Mesenchymal stem cell (in vitro differentiated cells and primary cell): ENCODE data around the gene NEURL3.
A peak's percentile ranks its signal among the peaks of the same experiment; 100 is the strongest.

Experiments used
- DNase-seq: peaks from one replicate; pipeline ENCODE4 v3.0.0-alpha.2; 2013
- H2AFZ ChIP-seq: one replicate; pipeline ENCODE4 v1.6.1; 2013; ENCODE audit warnings: low read depth, mild to moderate bottlenecking, control low read depth, inconsistent platforms, low read length, moderate library complexity
- H2AK5ac ChIP-seq: 2 replicates; pipeline ENCODE4 v1.6.1; 2013; ENCODE audit warnings: low read length, moderate library complexity, mild to moderate bottlenecking, inconsistent platforms; ENCODE audit not compliant: severe bottlenecking
- H2BK120ac ChIP-seq: one replicate; pipeline ENCODE4 v1.6.1; 2013; ENCODE audit warnings: low read depth, mild to moderate bottlenecking, inconsistent platforms, low read length, moderate library complexity
- H2BK12ac ChIP-seq, 2 experiments: one replicate each; pipeline ENCODE4 v1.6.1; 2013; ENCODE audit warnings: inconsistent platforms in 2 of 2, low read length in 2 of 2, mild to moderate bottlenecking in 2 of 2, moderate library complexity in 2 of 2, control low read depth in 1 of 2
- H2BK15ac ChIP-seq: one replicate; pipeline ENCODE4 v1.6.1; 2013; ENCODE audit warnings: mild to moderate bottlenecking, low read depth, inconsistent platforms; ENCODE audit not compliant: poor library complexity, severe bottlenecking
- H2BK5ac ChIP-seq: 2 replicates; pipeline ENCODE4 v1.6.1; 2013; ENCODE audit warnings: low read depth, mild to moderate bottlenecking, low read length, control low read depth, inconsistent platforms; ENCODE audit not compliant: poor library complexity, severe bottlenecking
- H3K14ac ChIP-seq, 2 experiments: one replicate each; pipeline ENCODE4 v1.6.1; 2013; ENCODE audit warnings: inconsistent platforms in 2 of 2, low read length in 2 of 2, control low read depth in 1 of 2, mild to moderate bottlenecking in 1 of 2, moderate library complexity in 1 of 2
- H3K18ac ChIP-seq, 2 experiments: one replicate each; pipeline ENCODE4 v1.6.1; 2013; ENCODE audit warnings: inconsistent platforms in 2 of 2, low read length in 2 of 2, control low read depth in 1 of 2, low read depth in 1 of 2, mild to moderate bottlenecking in 1 of 2
- H3K23ac ChIP-seq, 2 experiments: one replicate each; pipeline ENCODE4 v1.6.1; 2013; ENCODE audit warnings: inconsistent platforms in 2 of 2, low read length in 2 of 2, mild to moderate bottlenecking in 2 of 2, moderate library complexity in 2 of 2, control low read depth in 1 of 2
- H3K27ac ChIP-seq: 2 replicates; pipeline ENCODE4 v1.5.1; 2013; ENCODE audit warnings: mild to moderate bottlenecking, moderate library complexity, low read length, control low read depth, inconsistent platforms; ENCODE audit not compliant: poor library complexity, severe bottlenecking
- H3K27me3 ChIP-seq, 2 experiments: 2 replicates each; pipeline versions ENCODE4 v1.6.1 to v1.7.0; 2013; ENCODE audit warnings: low read length in 2 of 2, mild to moderate bottlenecking in 2 of 2, moderate library complexity in 2 of 2, control low read depth in 1 of 2, inconsistent platforms in 1 of 2; ENCODE audit not compliant: control insufficient read depth in 1 of 2, insufficient read depth in 1 of 2
- H3K36me3 ChIP-seq, 2 experiments: 2 replicates each; pipeline versions ENCODE4 v1.6.1 to v1.7.0; 2013; ENCODE audit warnings: low read length in 2 of 2, control low read depth in 1 of 2, inconsistent platforms in 1 of 2, low read depth in 1 of 2, mild to moderate bottlenecking in 1 of 2; ENCODE audit not compliant: insufficient read depth in 2 of 2, control insufficient read depth in 1 of 2
- H3K4ac ChIP-seq, 2 experiments: one replicate each; pipeline ENCODE4 v1.6.1; 2013; ENCODE audit warnings: inconsistent platforms in 2 of 2, low read length in 2 of 2, mild to moderate bottlenecking in 2 of 2, moderate library complexity in 2 of 2, control low read depth in 1 of 2, low read depth in 1 of 2
- H3K4me1 ChIP-seq: 2 replicates; pipeline ENCODE4 v1.6.1; 2013; ENCODE audit warnings: low read depth, low read length, control low read depth; ENCODE audit not compliant: control insufficient read depth, insufficient read depth
- H3K4me2 ChIP-seq: 2 replicates; pipeline ENCODE4 v1.6.1; 2013; ENCODE audit warnings: low read length, mild to moderate bottlenecking, inconsistent platforms; ENCODE audit not compliant: poor library complexity, severe bottlenecking
- H3K4me3 ChIP-seq, 2 experiments: 2 replicates each; pipeline versions ENCODE4 v1.5.1 to v1.7.0; 2013; ENCODE audit warnings: low read length in 2 of 2, mild to moderate bottlenecking in 2 of 2, control low read depth in 1 of 2, low read depth in 1 of 2; ENCODE audit not compliant: insufficient read depth in 1 of 2
- H3K79me1 ChIP-seq: replicated peaks from 2 replicates; pipeline ENCODE4 v1.6.1; 2013; ENCODE audit warnings: mild to moderate bottlenecking, control low read depth, low read length, inconsistent platforms; ENCODE audit not compliant: poor library complexity, severe bottlenecking
- H3K9ac ChIP-seq: 2 replicates; pipeline ENCODE4 v1.7.0; 2013; ENCODE audit warnings: mild to moderate bottlenecking, low read length, moderate library complexity
- H3K9me3 ChIP-seq: 2 replicates; pipeline ENCODE4 v1.7.0; 2013; ENCODE audit warnings: mild to moderate bottlenecking, low read length; ENCODE audit not compliant: control insufficient read depth
- H4K8ac ChIP-seq: one replicate; pipeline ENCODE4 v1.6.1; 2013; ENCODE audit warnings: inconsistent platforms, mild to moderate bottlenecking, low read length, moderate library complexity
- H4K91ac ChIP-seq: one replicate; pipeline ENCODE4 v1.6.1; 2013; ENCODE audit warnings: mild to moderate bottlenecking, low read length, inconsistent platforms
- WGBS: methylation state at CpG from one replicate; pipeline ENCODE4 v1.1.7; 2013; ENCODE audit warnings: mixed read lengths; 5-methylcytosine and 5-hydroxymethylcytosine counted together

Gene NEURL3

GRCh38 chr2:96526615-96527285 is 21.6 kb upstream of the NEURL3 start:
- H4K8ac ChIP-seq: peak overlapping the region; percentile 94

DNA sequence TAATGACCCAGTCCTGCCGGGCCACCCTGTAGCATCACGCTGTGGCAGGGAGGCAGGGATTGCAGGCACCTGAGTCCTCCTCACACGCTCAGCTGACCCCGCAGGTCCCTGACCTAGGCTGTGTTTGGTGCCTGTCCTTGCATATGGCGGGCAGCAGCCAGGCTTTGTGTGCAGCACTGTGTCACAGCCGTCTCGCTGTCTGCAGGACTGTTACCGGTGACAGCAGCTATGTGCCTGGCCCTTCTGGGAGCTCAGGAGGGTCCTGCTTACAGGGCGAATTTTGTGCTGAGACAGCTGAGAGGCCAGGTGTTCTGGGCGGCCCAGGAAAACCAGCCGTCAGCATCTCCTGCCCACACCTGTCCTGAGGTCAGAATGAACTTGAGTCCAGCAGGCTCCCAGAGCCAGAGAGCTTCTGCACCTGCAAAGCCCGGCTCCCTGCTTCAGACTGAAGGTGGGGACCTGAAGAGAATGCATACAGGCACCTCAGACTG is 21.0 kb upstream of the NEURL3 start:
- Histone ChIP-seq H2BK5ac (no peak overlapping the region), H3K18ac (no peak overlapping the region), H2BK15ac (no peak overlapping the region), H3K9ac (no peak overlapping the region), H2AK5ac (no peak overlapping the region), H3K4me1 (peaks cover 21% of the 10 kb centered on the region), H4K91ac (no peak overlapping the region), H4K8ac (no peak overlapping the region), H2BK120ac (no peak overlapping the region), H3K27me3 (peaks cover 0 to 33% of the 10 kb centered on the region in 2 experiments), H3K4ac (no peak overlapping the region), H2BK12ac (no peak overlapping the region), H3K9me3 (no peaks in the 10 kb centered on the region), H3K4me2 (no peak overlapping the region), H3K23ac (no peak overlapping the region), H3K4me3 (no peak overlapping the region), H3K36me3 (no peaks in the 10 kb centered on the region), H2AFZ (no peak overlapping the region), H3K14ac (no peak overlapping the region), H3K79me1 (no peaks in the 10 kb centered on the region), H3K27ac (no peak overlapping the region)
- no peak for DNase-seq
- WGBS: 94% methylated on average over 12 of the region's 12 CpGs

More at GRCh38 chr2:96526615-96527285, 21.6 kb upstream of the NEURL3 start:
- Histone ChIP-seq H4K91ac (peak overlapping the region; percentile 88), H2BK15ac (peak overlapping the region; percentile 87), H2BK5ac (no peak overlapping the region), H3K79me1 (no peaks in the 10 kb centered on the region), H3K14ac (no peak overlapping the region), H2AK5ac (no peak overlapping the region), H3K4me3 (peak overlapping the region; percentile 50 to 52), H2AFZ (peak overlapping the region; percentile 78), H3K9me3 (no peaks in the 10 kb centered on the region), H2BK12ac (peak overlapping the region in 1 of 2 experiments; percentile 38), H3K9ac (peak overlapping the region; percentile 88), H3K4me2 (peak overlapping the region; percentile 63), H2BK120ac (no peak overlapping the region), H3K4me1 (peaks cover 27% of the 10 kb centered on the region), H3K4ac (peak overlapping the region in 1 of 2 experiments; percentile 60), H3K27me3 (peaks cover 0 to 33% of the 10 kb centered on the region in 2 experiments), H3K36me3 (no peaks in the 10 kb centered on the region), H3K18ac (peak overlapping the region; percentile 54 to 85), H3K27ac (no peak overlapping the region), H3K23ac (no peak overlapping the region)
- no peak for DNase-seq
- WGBS: 84% methylated on average over 29 of the region's 29 CpGs

GRCh38 chr2:96525211-96525507 is 20.0 kb upstream of the NEURL3 start:
- H3K4me3 ChIP-seq: no peak overlapping the region
- H4K91ac ChIP-seq: no peak overlapping the region
- H3K27ac ChIP-seq: no peak overlapping the region
- no peak overlapping the region for H2BK120ac ChIP-seq
- no peaks in the 10 kb centered on the region for H3K9me3 ChIP-seq
- no peaks in the 10 kb centered on the region for H3K36me3 ChIP-seq
- H2BK15ac ChIP-seq: no peak overlapping the region
- peaks cover 0 to 33% of the 10 kb centered on the region in 2 experiments for H3K27me3 ChIP-seq
- H4K8ac ChIP-seq: no peak overlapping the region
- no peak overlapping the region for H2BK12ac ChIP-seq
- H3K4me2 ChIP-seq: no peak overlapping the region
- no peak overlapping the region for H3K23ac ChIP-seq
- no peak overlapping the region for H3K14ac ChIP-seq
- no peak overlapping the region for H2BK5ac ChIP-seq
- WGBS: 99% methylated on average over 4 of the region's 4 CpGs
- no peak overlapping the region for H3K18ac ChIP-seq
- H3K79me1 ChIP-seq: no peaks in the 10 kb centered on the region
- H3K4ac ChIP-seq: no peak overlapping the region
- DNase-seq: no peak
- no peak overlapping the region for H2AK5ac ChIP-seq
- no peak overlapping the region for H3K9ac ChIP-seq
- peaks cover 14% of the 10 kb centered on the region for H3K4me1 ChIP-seq
- H2AFZ ChIP-seq: no peak overlapping the region

DNA sequence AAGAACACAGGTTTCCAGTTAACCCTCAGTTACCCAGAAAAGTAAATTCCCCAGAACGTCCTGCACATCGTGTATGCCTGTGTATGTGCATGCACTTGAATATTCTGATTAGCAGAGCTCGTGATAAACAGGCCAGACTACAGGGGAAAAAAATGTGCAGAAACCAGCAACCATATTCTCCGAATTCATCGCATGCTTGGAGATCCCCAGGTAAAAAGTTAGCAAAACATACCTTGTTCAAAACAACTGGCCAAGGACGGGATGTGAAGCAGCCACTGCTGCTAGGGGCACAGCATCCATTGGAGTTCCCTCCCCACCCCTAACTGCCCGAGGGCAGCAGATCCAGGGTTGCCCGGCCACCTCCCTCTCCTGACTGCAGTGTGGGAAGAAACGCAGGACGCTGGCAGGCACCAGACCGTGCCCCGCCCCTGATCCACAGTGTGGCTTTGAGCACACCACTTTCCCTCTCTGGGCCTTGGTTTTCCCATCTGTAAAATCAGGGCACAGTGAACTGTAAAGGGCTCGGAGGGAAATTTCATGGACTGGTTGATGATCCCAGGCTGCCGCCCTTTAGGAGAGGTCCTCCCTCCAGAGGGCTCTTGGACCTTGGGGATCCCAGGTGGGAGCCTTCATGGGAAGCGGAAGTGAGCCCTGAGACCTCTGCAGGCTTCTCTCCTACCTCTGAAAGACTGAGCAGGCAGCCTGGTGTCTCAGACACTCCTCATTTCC is 19.5 kb upstream of the NEURL3 start:
- no peak for DNase-seq
- H2AK5ac ChIP-seq: no peak overlapping the region
- H3K4me1 ChIP-seq: peaks cover 11% of the 10 kb centered on the region
- peak overlapping the region in 1 of 2 experiments; percentile 57 for H3K4me3 ChIP-seq
- H3K18ac ChIP-seq: no peak overlapping the region
- no peaks in the 10 kb centered on the region for H3K9me3 ChIP-seq
- H3K4ac ChIP-seq: no peak overlapping the region
- no peak overlapping the region for H3K23ac ChIP-seq
- no peaks in the 10 kb centered on the region for H3K79me1 ChIP-seq
- no peak overlapping the region for H4K8ac ChIP-seq
- no peak overlapping the region for H3K27ac ChIP-seq
- no peaks in the 10 kb centered on the region for H3K36me3 ChIP-seq
- no peak overlapping the region for H2AFZ ChIP-seq
- H2BK15ac ChIP-seq: no peak overlapping the region
- no peak overlapping the region for H2BK120ac ChIP-seq
- no peak overlapping the region for H3K9ac ChIP-seq
- WGBS: 78% methylated on average over 15 of the region's 15 CpGs
- H3K14ac ChIP-seq: no peak overlapping the region
- H3K27me3 ChIP-seq: peaks cover 0 to 33% of the 10 kb centered on the region in 2 experiments
- no peak overlapping the region for H2BK12ac ChIP-seq
- H3K4me2 ChIP-seq: no peak overlapping the region
- no peak overlapping the region for H2BK5ac ChIP-seq
- H4K91ac ChIP-seq: no peak overlapping the region
